ENCODE results near the gene PTK7. TPM values are rescaled to one million over a fixed set of nuclear protein-coding genes. Genes with fewer than 3 reads are reported as not detected.
A peak's percentile ranks its signal among the peaks of the same experiment; 100 is the strongest.

PTK7 gene
- total and polyA plus RNA-seq, 3 donors from 2014 or later = 58.8 to 68.7 (median 60.8) TPM

- TF ChIP-seq POLR2A (IDR thresholded peaks at IDR 0.05) = no peak
- no peak for TF ChIP-seq CTCF (IDR thresholded peaks at IDR 0.05)
- WGBS, 2 donors = 1 to 2% methylated on average over 21 to 71 of the region's 72 CpGs
- peak overlapping the region; percentile 50 to 59 for H3K27ac ChIP-seq
- peaks cover 16% of the 10 kb centered on the region for H3K4me1 ChIP-seq
- H3K36me3 ChIP-seq (ENCODE audit: low read depth, missing control alignments) = no peaks in the 10 kb centered on the region
- no peaks in the 10 kb centered on the region for H3K27me3 ChIP-seq
- H3K4me3 ChIP-seq = peak overlapping the region; percentile 58 to 82
- H3K9me3 ChIP-seq = no peaks in the 10 kb centered on the region
- intact Hi-C loops (cut with DNase I; ENCODE audit: low total_unique reads) = loop anchor here (10.0 kb wide), 1 partner anchor 58 kb away; no protein-coding TSS in a partner anchor
- DNase-seq = no peak
Observed at GRCh38 chr6:43076464-43077332, 584 bp downstream of the PTK7 start.

- Histone ChIP-seq H3K36me3 (ENCODE audit: low read depth, missing control alignments) (no peaks in the 10 kb centered on the region), H3K27ac (peak overlapping the region in 1 of 2 donors; percentile 10), H3K9me3 (no peaks in the 10 kb centered on the region), H3K4me1 (peaks cover 16% of the 10 kb centered on the region), H3K4me3 (peak overlapping the region; percentile 58 to 82), H3K27me3 (no peaks in the 10 kb centered on the region)
- WGBS, 2 donors = 32 to 42% methylated on average over 6 to 8 of the region's 8 CpGs
- intact Hi-C loops (cut with DNase I; ENCODE audit: low total_unique reads) = loop anchor here (10.0 kb wide), 1 partner anchor 57 kb away; no protein-coding TSS in a partner anchor
- no peak for DNase-seq
- TF ChIP-seq POLR2A (IDR thresholded peaks at IDR 0.05) (no peak), CTCF (IDR thresholded peaks at IDR 0.05) (no peak)
Observed at GRCh38 chr6:43077333-43077809, 1.3 kb downstream of the PTK7 start.

- H3K27ac ChIP-seq = no peak overlapping the region
- H3K4me1 ChIP-seq = peaks cover 16% of the 10 kb centered on the region
- H3K4me3 ChIP-seq = no peak overlapping the region
- intact Hi-C loops (cut with DNase I; ENCODE audit: low total_unique reads) = loop anchor here (10.0 kb wide), 1 partner anchor 57 kb away; no protein-coding TSS in a partner anchor
- 68 to 69% methylated on average over 6 of the region's 6 CpGs for WGBS, 2 donors
- TF ChIP-seq CTCF (IDR thresholded peaks at IDR 0.05) = no peak
- no peak for TF ChIP-seq POLR2A (IDR thresholded peaks at IDR 0.05)
- no peak for DNase-seq
- no peaks in the 10 kb centered on the region for H3K9me3 ChIP-seq
- no peaks in the 10 kb centered on the region for H3K36me3 ChIP-seq (ENCODE audit: low read depth, missing control alignments)
- no peaks in the 10 kb centered on the region for H3K27me3 ChIP-seq
Observed at GRCh38 chr6:43077981-43078511, 1.9 kb downstream of the PTK7 start.

- Histone ChIP-seq H3K4me1 (peaks cover 16% of the 10 kb centered on the region), H3K4me3 (no peak overlapping the region), H3K9me3 (no peaks in the 10 kb centered on the region), H3K36me3 (ENCODE audit: low read depth, missing control alignments) (no peaks in the 10 kb centered on the region), H3K27me3 (no peaks in the 10 kb centered on the region), H3K27ac (no peak overlapping the region)
- TF ChIP-seq CTCF (IDR thresholded peaks at IDR 0.05) = no peak
- no peak for TF ChIP-seq POLR2A (IDR thresholded peaks at IDR 0.05)
- no peak for DNase-seq
- intact Hi-C loops (cut with DNase I; ENCODE audit: low total_unique reads) = loop anchor here (10.0 kb wide), 1 partner anchor 56 kb away; no protein-coding TSS in a partner anchor
- 83 to 90% methylated on average over 2 of the region's 2 CpGs for WGBS, 2 donors
Observed at GRCh38 chr6:43078691-43079090, 2.6 kb downstream of the PTK7 start.
